VCaP (cell line): ENCODE measurements around the gene SDK2.

Source experiments
- H3K27ac ChIP-seq: fragments of 450-650 bp; 2 replicates; pipeline ENCODE4 v1.5.1; 2017
- CTCF ChIP-seq: fragments of 450-650 bp; conservative IDR thresholded peaks from 2 replicates; pipeline ENCODE4 v1.5.1; 2017; ENCODE audit warnings: mild to moderate bottlenecking, moderate library complexity

SDK2 gene

GRCh38 chr17:73639322-73639721 is 4.9 kb downstream of the SDK2 start:
- no peak overlapping the region for H3K27ac ChIP-seq
- no peak for TF ChIP-seq CTCF

GRCh38 chr17:73638556-73638955 is 5.7 kb downstream of the SDK2 start:
- H3K27ac ChIP-seq: no peak overlapping the region
- no peak for TF ChIP-seq CTCF

GRCh38 chr17:73637866-73638265 is 6.4 kb downstream of the SDK2 start:
- no peak for TF ChIP-seq CTCF
- no peak overlapping the region for H3K27ac ChIP-seq

- TF ChIP-seq CTCF: no peak
- peak overlapping the region; percentile 49; the same call in 1 of the 2 replicates for H3K27ac ChIP-seq
Measured at GRCh38 chr17:73635101-73635817, 9.0 kb downstream of the SDK2 start.

DNA sequence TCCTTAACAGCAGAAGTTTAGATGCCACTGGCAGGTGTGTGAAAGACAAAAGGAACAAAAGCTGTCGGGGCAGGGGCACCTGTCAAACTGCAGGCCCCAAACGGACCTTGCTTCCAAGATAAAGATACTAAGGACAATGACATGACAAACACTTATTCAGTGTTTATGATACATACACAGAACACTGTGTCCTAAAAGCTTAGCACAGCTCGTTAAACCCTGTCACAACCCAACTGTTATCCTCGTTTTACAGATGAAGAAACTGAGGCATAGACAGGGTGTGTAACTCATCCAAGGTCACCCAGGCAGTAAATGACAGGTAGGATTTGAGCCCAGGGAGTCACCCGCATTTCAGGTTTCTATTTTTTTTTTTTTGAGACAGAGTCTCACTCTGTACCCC is 9.6 kb downstream of the SDK2 start:
- peak overlapping the region; percentile 49; the same call in 1 of the 2 replicates for H3K27ac ChIP-seq
- no peak for TF ChIP-seq CTCF

GRCh38 chr17:73633736-73634135 is 10.5 kb downstream of the SDK2 start:
- H3K27ac ChIP-seq: peak overlapping the region; percentile 49; the same call in 1 of the 2 replicates
- no peak for TF ChIP-seq CTCF

DNA sequence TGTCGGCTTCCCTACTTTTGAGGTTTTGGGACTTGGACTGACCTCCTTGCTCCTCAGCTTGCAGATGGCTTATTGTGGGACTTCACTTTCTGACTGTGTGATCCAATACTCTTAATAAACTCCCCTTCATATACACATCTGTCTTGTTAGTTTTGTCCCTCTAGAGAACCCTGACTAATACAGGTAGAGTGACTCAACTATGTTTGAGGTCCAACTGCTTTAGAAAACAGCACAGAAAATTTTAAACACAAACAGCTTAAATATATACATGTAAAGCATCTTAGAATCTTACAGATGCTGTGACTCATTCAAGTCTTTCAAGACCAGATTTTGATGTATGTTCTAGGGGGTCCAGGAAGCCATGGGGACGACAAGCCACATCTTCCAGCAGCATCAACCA is 11.7 kb downstream of the SDK2 start:
- H3K27ac ChIP-seq: no peak overlapping the region
- no peak for TF ChIP-seq CTCF
